GM12872 (cell line): Measurements from ENCODE around the gene FNBP1.

Experiments used
- CTCF ChIP-seq: IDR thresholded peaks from 3 replicates; pipeline ENCODE4 v1.5.1; 2011; ENCODE audit warnings: low read depth, mild to moderate bottlenecking, low read length, moderate library complexity; ENCODE audit not compliant: insufficient read depth

FNBP1 gene

GRCh38 chr9:130042885-130043653 lies at the start of gene FNBP1:
Gene FNBP1 (minus strand): TSS chr9:130043189. CDS start chr9:130042975, 214 bp downstream.
- TF ChIP-seq CTCF: no peak

- TF ChIP-seq CTCF: no peak
Observed at GRCh38 chr9:130090915-130091314, 47.9 kb upstream of the FNBP1 start.

- no peak for TF ChIP-seq CTCF
Observed at GRCh38 chr9:130089141-130089540, 46.2 kb upstream of the FNBP1 start.

GRCh38 chr9:130088051-130088450 lies 45.1 kb upstream of the FNBP1 start:
- no peak for TF ChIP-seq CTCF

- TF ChIP-seq CTCF: no peak
Observed at GRCh38 chr9:130084337-130084736, 41.3 kb upstream of the FNBP1 start.

- TF ChIP-seq CTCF: no peak
Observed at GRCh38 chr9:130078547-130078946, 35.6 kb upstream of the FNBP1 start.

- TF ChIP-seq CTCF: no peak
Observed at GRCh38 chr9:130073373-130073772, 30.4 kb upstream of the FNBP1 start.
